Putamen (tissue), 1 donor: ENCODE data around the gene ANO3.
A peak's percentile ranks its signal among the peaks of the same experiment; 100 is the strongest.

Experiments used
- DNase-seq: peaks from one replicate; pipeline ENCODE4 v3.0.0-alpha.2; 2016; ENCODE audit warnings: low spot score

ANO3 gene

GRCh38 chr11:26359055-26359454, 27.1 kb downstream of the ANO3 start:
- DNase-seq: no peak

DNA sequence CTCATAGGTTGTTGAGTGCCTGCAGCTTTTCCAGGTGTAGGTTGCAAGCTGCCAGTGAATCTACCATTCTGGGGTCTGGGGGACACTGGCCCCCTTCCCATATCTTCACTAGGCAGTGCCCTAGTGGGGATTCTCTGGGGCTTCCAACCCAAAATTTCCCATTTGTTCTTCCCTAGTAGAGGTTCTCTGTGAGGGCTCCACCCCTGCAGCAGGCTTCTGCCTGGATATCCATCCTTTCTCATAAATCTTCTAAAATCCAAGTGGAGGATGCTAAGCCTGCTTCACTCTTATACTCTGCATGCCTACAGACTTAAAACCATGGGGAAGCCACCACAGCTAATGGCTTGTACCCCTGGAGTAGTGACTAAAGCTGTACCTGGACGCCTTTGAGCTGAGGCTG, 33.4 kb downstream of the ANO3 start:
- DNase-seq: no peak

DNA sequence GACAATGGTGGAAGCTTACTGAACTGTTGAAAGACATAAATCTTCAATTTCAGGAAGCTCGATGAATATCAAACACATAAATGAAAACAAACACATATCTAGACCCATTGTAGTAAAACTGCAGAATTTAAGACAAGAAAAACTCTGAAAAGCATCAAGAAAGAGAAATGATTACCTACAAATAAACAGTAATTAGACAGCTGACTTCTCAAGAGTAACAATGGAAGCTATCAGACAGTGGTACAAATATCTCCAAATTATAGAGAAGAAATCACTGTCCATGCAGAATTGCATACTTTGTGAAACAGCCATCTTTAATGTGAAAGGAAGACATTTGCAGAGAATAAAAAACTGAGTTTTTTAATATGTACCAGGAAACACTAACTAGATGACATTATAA, 45.7 kb downstream of the ANO3 start:
- no peak for DNase-seq

DNA sequence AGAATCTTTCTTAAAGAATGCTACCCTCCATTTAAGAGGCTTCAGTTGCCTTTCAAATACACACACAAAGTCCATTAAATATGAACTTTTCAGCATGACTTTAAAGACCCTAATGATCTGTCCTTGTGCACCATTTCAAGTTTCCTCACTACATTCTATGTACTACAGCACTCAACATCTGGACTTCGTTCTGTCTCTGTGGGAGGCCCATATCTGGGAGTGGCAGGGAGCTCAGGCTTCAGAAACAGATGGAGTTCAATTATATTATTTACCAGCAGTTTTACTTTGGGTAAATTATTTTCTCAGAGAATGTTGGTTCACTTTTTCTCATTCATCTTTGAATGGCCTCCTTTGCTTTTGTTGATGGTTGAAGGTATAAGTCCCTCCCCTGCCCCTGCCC, 67.4 kb downstream of the ANO3 start:
- no peak for DNase-seq

DNA sequence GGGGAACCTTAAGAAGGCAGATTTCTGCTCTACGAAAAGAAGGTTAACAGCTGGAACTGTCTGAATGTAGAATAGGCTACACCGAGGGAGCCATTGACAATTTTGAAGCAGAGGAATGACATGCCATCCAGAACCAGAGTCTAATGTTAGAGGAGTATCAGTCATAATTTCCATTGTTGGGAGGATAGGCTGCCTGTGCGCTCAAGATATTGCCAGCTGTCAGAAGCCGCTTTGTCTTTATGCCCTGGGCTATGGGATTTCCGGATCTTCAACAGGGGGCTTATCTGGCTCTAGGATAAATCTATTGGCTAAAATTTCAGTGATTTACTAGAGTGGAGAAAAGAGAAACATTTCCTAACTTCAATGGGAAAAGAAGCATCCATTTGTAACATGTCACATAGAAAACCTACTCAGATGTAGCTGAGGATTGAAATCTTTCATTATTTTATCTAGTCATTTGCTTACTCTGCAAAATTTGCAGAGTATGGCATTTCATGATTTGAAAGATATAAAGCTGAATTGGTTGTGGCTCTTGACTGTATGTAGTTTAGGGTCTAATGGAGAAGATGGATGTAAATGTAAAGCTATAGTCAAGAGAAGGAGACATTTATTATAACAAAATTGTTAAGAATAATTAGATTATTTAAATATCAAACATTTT, 78.9 kb downstream of the ANO3 start:
- DNase-seq: no peak

- DNase-seq: no peak
Measured at GRCh38 chr11:26412955-26413354, 81.0 kb downstream of the ANO3 start.

DNA sequence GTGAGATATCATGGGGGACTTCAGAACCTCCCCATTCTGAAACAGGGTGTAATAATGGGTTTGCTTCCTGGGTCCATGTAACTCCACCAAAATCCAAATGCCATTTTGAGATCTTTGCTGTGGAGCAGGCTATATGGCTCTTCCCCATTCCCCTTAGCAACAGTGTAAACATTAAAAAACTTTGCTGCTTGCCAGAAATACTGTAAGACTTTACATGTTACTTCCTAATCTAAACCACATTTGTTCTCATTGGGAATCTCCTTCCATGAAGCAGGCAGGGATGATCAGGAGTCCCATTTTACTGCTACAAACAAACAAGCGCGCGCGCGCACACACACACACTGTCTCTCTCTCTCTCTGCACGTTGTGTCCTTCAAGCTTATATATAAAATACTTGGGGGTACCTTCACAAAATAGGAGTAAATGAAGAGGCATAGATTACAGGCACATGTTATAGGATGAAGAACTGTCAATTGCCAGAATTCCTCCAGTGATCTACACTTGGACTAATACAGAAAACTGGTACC, 86.5 kb downstream of the ANO3 start:
- no peak for DNase-seq

GRCh38 chr11:26420331-26420730, 88.4 kb downstream of the ANO3 start:
- no peak for DNase-seq

GRCh38 chr11:26424255-26424654, 92.3 kb downstream of the ANO3 start:
- DNase-seq: no peak

DNA sequence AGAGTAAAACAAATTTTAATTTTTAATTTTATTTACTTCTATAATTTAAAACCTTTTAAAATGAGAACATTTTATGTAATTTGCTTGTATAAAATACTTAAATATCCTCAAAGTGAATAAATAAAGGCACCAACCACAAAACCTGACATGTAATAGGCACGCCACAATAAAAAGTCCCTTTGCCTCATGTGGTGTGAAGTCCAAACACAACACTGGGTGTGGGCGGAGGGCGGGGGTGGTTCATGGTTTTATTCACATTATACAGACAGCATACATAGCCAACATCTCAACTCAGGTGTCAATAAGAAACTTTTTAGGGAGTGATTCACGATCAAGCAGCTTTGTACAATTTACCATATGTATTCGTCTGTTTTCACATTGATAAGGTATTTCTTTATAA, 107.9 kb downstream of the ANO3 start:
- no peak for DNase-seq

DNA sequence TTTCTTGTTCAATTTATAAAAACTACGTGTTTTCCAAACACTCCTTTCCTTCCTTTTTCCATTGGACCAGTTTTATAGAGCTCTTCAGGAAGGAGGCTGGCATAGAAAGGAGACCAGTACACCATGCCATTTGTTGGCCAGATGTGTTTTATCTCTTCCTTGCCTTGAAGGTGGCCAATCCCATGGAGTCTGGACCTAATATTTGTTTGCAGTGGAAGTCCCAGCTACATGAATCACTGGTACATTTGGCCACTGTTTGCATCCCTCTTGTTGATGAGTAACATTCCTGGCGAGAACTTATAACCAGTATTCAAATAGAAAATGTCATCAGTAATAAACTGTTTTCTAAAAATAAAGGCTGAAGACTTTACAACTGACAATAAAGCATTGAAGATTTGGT, 110.2 kb downstream of the ANO3 start:
- DNase-seq: no peak

DNA sequence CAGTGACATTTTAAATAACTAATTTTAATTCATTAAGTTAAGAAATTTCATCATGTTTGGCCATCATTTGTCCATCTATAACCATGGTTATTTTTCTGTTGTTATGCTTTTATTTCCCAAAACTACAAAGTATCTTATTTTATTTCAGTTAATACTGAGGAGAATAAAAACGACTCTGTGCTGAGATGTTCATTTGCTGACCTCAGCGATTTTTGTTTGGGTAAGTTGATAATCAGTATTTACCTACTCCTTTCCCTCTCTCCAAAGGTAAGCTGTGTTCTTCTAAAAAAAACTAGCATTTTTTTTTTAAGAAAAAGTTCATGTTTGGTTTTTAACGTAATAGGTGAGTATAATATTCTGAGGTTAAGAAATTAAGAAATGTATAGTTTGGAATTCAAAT, 111.7 kb downstream of the ANO3 start:
- DNase-seq: no peak

DNA sequence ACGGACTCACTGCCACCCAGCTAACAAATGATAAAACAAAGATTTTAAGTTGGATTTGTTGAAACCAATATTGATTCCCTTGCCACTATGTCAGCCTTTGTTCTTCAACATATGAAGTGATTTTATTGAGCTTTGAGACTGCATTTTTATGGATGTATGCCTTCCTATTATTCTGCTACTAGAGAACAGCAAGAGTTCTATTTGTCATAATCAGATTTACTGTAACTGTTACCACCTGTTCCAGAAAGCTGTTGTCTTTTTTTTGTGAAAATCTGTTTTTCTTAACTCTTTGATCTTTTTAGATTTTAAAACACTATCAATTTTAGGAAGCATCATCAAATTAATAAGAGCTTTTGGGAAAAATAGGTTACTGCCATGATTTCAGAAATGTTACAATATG, 125.7 kb downstream of the ANO3 start:
- no peak for DNase-seq

GRCh38 chr11:26465274-26465673, 133.3 kb downstream of the ANO3 start:
- DNase-seq: no peak

- no peak for DNase-seq
Measured at GRCh38 chr11:26467506-26467905, 135.6 kb downstream of the ANO3 start.

- no peak for DNase-seq
Measured at GRCh38 chr11:26470992-26471391, 139.1 kb downstream of the ANO3 start.

DNA sequence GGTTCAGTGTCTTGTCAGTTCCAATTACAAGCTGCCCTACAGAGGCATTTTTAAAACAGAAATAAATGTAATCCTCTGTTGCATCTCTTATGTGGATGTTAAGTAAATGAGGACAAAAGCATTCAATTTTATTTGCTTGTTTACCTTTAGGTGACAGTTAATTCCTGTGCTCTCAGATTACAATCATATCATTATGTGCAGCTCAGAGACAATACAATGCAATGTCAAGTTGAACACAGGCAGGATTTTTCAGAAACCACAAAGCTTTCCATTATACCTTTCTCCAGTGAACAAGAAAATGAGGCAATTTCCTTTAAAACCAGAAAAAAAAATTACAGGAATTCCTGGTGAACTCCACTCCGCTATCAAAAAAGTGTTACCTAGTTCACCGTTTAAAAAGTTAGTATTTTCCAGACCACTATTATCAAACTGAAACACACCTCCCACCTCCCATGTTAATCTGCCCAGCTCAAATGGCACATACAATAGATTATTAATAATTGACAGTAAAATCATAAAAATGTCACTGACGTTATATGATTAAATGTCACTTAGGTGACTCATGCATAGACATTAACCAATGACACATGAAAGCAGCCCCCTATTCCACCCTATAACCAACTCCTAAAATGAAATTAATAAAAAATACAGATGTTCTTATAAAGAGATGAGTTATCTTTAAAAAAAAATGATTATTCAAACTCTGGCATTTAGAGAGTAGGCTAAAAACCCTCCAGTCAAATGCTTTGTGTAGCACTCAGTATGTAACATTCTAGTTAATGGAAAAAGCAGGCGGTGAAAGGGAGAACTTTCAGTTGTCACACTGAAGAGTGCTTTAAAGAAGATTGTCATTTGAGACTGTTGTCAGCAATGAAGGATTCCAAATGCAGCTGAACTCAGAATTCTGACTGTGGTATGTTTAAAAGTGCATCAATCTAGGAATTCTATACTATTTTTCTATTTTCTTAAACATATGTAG, 141.6 kb downstream of the ANO3 start:
- DNase-seq: peak; percentile 38

DNA sequence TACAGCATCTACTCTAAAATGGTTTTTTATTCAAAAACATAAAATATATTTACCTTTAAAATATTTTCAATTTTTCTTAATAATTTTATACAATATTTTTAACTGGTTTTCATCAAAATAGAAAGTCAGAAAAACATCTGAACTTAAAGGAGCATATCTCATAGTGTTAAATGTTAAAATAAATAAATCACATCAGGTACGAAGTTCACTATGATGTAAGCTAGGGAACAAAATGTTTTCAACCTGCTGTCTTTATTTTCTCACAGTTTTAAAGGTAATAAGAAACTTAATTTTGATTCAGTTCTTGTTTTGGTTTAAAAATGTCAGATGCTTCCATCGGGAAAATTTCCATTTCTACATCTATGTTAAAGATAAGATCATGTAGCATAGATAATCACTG, 142.5 kb downstream of the ANO3 start:
- DNase-seq: no peak

- no peak for DNase-seq
Measured at GRCh38 chr11:26477396-26477795, 145.5 kb downstream of the ANO3 start.

DNA sequence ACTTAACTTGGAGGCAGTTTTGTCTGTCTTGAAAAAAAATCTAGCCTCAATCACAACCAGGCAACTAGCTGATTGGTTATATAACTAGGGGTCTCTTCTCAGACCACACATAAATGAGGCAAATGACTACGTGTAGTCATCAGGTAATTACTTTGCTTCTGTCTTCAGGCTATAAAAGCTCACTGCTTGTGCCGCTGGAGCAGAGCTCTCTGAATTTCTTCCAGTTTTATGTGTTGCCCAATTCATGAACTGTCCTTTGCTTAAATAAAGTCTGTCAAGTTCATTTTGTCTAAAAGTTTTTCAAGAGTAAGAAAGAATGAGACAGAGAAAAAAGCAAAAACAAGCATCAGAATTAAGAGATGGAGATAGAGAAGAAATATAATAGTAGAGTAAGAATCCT, 146.8 kb downstream of the ANO3 start:
- no peak for DNase-seq

DNA sequence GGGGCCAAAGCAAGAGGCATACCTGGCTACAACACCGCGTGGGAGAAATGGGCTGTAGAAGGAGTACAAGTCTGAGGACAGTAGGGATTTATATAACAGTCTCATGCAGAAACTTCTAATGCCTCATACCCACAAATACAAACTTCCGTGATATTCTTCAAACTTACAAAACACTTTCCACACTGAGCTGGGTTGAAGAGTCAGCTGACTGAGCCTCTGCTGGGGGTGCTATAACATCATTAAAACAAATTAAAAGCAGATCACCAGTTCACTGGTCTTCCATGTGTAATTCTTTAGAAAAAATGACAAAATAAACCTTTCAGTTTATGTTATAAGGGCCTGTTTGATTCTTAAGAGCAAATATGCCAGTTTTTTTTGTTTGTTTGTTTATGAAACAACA, 148.1 kb downstream of the ANO3 start:
- no peak for DNase-seq

DNA sequence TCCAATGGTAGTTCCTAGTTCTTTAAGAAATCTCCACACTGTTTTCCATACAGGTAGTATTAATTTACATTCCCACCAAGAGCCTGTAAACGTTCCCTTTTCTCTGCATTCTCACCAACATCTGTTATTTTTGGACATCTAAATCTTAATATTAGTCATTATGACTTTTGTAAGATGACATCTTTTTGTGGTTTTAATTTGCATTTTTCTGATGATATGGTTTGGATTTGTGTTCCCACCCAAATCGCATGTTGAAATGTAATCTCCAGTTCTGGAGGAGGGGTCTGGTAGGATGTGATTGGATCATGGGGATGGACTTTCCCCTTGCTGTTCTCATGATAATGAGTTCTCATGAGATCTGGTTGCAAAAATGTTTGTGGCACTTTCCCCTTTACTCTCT, 151.2 kb downstream of the ANO3 start:
- DNase-seq: no peak

- DNase-seq: no peak
Measured at GRCh38 chr11:26490546-26490945, 158.6 kb downstream of the ANO3 start.
